SK-N-SH treated with all-trans-retinoic acid at 6 μM for 48 hours (cell line): ENCODE data around the gene C7orf25.

Experiments used
- CSDC2 ChIP-seq: fragments of 250-450 bp; sonication (Bioruptor Pico); IDR thresholded peaks from 2 replicates; pipeline ENCODE4 v1.5.0; 2020; ENCODE audit warnings: mild to moderate bottlenecking, moderate library complexity
- GLIS3 ChIP-seq: fragments of 250-450 bp; sonication (Bioruptor Pico); IDR thresholded peaks from 2 replicates; pipeline ENCODE4 v1.5.0; 2020; ENCODE audit warnings: mild to moderate bottlenecking, moderate library complexity
- TF ChIP-seq, protein P1 (sequence below): fragments of 250-450 bp; sonication (Bioruptor Pico); IDR thresholded peaks from 2 replicates; pipeline ENCODE4 v1.5.1; 2020; ENCODE audit warnings: low read depth, mild to moderate bottlenecking, moderate library complexity

DNA sequence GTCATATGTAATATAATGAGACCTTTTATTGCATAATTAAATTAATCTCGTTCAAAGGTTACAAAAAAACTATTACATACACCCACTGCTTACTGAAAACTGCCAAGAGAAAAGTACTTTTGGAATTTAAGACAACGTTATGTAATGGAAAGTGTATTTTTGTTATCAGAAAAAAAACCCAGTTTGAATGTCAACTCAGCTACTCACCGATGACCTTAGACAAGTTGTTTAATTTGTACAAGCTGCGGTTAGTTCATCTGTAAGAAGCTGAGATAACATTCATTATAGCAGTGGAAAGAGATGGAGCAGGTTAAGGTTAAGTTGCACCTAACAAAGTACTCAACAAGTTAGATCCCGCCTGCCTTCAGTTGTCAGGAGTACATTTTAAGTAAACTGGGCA, 19.0 kb upstream of the C7orf25 start:
- no peak for TF ChIP-seq CSDC2
- TF ChIP-seq, protein P1, sequence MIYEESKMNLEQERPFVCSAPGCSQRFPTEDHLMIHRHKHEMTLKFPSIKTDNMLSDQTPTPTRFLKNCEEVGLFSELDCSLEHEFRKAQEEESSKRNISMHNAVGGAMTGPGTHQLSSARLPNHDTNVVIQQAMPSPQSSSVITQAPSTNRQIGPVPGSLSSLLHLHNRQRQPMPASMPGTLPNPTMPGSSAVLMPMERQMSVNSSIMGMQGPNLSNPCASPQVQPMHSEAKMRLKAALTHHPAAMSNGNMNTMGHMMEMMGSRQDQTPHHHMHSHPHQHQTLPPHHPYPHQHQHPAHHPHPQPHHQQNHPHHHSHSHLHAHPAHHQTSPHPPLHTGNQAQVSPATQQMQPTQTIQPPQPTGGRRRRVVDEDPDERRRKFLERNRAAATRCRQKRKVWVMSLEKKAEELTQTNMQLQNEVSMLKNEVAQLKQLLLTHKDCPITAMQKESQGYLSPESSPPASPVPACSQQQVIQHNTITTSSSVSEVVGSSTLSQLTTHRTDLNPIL (CRISPR knock-in tag) = no peak
- TF ChIP-seq GLIS3 (CRISPR knock-in tag) = no peak
